Calu3 (cell line): ENCODE results near the gene CSTF1. TPM values are rescaled to one million over a fixed set of nuclear protein-coding genes. Genes with fewer than 3 reads are reported as not detected.

ENCODE experiments used
- BruUV-seq: library from RNA; stranded (reverse); fragments of 400-500 nt; replicated peaks from 2 replicates; lab custom pipeline; 2021; lab: Mats Ljungman, UMichigan
- CTCF ChIA-PET: fragments of 300-600 bp; sonication (Branson Sonifier 250); formaldehyde crosslinking; loops from one replicate; lab custom pipeline; 2022; ENCODE audit warnings: antibody characterized with exemption; lab: Charles Lee
- DNase-seq: peaks from one replicate; pipeline ENCODE4 v3.0.0; 2022
- H3K27ac Mint-ChIP-seq: one replicate; pipeline ENCODE4 v1.8.0; 2022; ENCODE audit warnings: mixed read lengths; ENCODE audit not compliant: unreplicated experiment
- H3K27me3 Mint-ChIP-seq: one replicate; pipeline ENCODE4 v1.8.0; 2022; ENCODE audit warnings: mixed read lengths; ENCODE audit not compliant: unreplicated experiment
- H3K36me3 Mint-ChIP-seq: one replicate; pipeline ENCODE4 v1.8.0; 2022; ENCODE audit warnings: mild to moderate bottlenecking, moderate library complexity, mixed read lengths; ENCODE audit not compliant: insufficient read depth, unreplicated experiment
- H3K4me1 Mint-ChIP-seq: one replicate; pipeline ENCODE4 v1.8.0; 2022; ENCODE audit warnings: mild to moderate bottlenecking, low read depth, mixed read lengths; ENCODE audit not compliant: unreplicated experiment
- H3K4me3 Mint-ChIP-seq: one replicate; pipeline ENCODE4 v1.8.0; 2022; ENCODE audit warnings: mild to moderate bottlenecking, low read depth, moderate library complexity, mixed read lengths; ENCODE audit not compliant: unreplicated experiment
- H3K9me3 Mint-ChIP-seq: one replicate; pipeline ENCODE4 v1.8.0; 2022; ENCODE audit warnings: low read depth, mixed read lengths; ENCODE audit not compliant: unreplicated experiment
- intact Hi-C: fragments of 100-400 bp; cut with micrococcal nuclease; formaldehyde crosslinking; loops from one replicate; pipeline ENCODE4 v1.10.0; 2022; ENCODE audit not compliant: unreplicated experiment
- total RNA-seq: library from RNA; stranded (reverse); gene quantifications from 2 replicates; pipeline ENCODE4 v1.2.3, GENCODE V29; 2022
- TF ChIP-seq, protein P1 (sequence below): fragments of 200-600 bp; IDR thresholded peaks from one replicate; pipeline ENCODE4 v1.8.0; 2022; ENCODE audit warnings: antibody characterized with exemption; ENCODE audit not compliant: unreplicated experiment

Gene CSTF1
- total RNA-seq, 1 experiment from 2014 or later = 44.3 TPM

DNA sequence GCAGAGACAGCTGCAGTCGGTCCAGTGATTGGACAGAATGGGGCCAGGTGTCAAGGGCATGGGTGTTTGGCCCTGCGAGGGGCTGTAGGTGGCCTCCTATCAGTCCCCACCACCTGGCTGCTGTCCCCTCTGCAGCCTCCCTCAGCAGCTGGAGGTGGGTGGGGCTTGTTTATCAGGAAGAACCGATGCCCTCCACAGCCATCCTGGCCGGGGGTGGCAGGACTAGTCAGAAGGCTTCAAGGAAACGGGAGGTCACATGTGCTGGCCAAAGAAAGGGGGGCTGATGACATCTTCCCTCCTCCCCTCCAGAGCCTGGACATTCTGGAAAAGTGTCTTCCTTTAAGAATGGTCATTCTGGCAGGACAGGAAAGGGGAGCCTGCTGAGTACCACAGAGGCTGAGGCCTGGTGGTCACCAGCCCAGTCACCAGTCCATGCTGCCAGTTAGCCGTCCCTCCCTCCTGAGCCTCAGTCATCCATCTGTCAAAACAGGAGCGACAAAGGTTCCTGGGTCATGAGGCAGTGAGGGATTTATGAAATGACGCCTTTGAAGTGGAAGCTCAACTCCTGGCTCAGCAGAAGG is 29.5 kb upstream of the CSTF1 start:
- Mint-ChIP-seq H3K27me3 (no peaks in the 10 kb centered on the region), H3K4me3 (no peak overlapping the region), H3K4me1 (no peaks in the 10 kb centered on the region), H3K9me3 (no peaks in the 10 kb centered on the region), H3K36me3 (peaks cover 18% of the 10 kb centered on the region), H3K27ac (no peak overlapping the region)
- CTCF ChIA-PET = no interaction called here
- intact Hi-C loops = no loop called here
- DNase-seq = no peak
- BruUV-seq = no TSS peak
- TF ChIP-seq, protein P1, sequence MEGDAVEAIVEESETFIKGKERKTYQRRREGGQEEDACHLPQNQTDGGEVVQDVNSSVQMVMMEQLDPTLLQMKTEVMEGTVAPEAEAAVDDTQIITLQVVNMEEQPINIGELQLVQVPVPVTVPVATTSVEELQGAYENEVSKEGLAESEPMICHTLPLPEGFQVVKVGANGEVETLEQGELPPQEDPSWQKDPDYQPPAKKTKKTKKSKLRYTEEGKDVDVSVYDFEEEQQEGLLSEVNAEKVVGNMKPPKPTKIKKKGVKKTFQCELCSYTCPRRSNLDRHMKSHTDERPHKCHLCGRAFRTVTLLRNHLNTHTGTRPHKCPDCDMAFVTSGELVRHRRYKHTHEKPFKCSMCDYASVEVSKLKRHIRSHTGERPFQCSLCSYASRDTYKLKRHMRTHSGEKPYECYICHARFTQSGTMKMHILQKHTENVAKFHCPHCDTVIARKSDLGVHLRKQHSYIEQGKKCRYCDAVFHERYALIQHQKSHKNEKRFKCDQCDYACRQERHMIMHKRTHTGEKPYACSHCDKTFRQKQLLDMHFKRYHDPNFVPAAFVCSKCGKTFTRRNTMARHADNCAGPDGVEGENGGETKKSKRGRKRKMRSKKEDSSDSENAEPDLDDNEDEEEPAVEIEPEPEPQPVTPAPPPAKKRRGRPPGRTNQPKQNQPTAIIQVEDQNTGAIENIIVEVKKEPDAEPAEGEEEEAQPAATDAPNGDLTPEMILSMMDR = no peak

DNA sequence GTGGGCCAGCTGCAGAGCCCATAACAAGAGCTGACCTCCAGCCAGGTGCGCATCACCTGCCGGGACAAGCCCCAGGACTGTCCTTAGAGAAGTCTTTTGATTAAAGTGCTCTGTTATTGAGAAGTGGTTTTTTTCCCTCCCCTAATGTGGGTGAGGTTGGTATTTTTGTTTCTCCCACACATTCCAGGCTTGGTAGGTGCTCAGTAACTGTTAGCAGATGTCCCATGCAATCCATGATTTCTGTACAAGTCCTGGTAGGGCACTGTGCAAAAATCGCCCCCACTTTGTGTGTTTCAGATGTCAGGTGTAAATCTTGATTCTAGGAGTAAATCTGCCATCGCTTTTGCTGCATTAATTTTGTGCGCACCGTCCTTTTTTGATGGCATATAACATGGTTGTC is 29.0 kb upstream of the CSTF1 start:
- DNase-seq = no peak
- CTCF ChIA-PET = no interaction called here
- Mint-ChIP-seq H3K36me3 (peaks cover 18% of the 10 kb centered on the region), H3K27me3 (no peaks in the 10 kb centered on the region), H3K27ac (no peak overlapping the region), H3K4me3 (no peak overlapping the region), H3K4me1 (no peaks in the 10 kb centered on the region), H3K9me3 (no peaks in the 10 kb centered on the region)
- intact Hi-C loops = no loop called here
- TF ChIP-seq, protein P1 = no peak
- no TSS peak for BruUV-seq

DNA sequence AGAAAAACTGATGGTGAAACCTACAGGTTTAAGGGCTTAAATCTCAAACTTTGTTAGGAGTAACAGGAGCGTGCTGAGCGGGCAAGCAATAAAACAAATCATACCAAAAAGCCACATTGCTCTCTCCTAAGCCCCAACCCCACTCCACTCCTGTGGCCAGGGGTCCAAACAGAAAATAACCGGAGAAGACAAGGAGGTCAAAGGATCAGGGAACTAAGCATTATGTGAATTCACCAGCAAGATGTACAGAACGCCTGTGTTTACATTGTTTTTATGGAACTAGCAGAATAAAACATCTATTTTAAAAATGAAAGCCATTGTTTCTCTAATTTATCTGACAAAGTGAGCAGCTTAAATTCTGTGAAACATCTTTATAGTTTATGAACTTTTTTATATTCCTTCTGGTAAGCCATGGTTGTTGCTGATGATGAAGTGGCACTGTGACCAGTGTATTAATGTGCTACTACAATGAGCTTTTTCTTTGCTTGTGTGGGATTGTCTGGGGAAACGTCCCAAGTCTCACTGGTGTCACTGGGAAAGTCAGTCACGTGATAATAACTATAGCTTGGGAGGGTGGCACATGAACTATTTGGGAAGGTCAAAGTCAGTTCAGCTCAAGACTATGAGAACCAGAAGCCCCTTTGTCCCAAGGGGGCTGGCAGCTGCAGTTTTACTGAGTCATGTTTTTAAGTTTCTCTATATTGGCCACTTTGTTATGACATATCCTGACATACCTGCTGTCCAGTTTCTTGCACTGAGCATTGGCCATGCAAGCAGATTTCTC is 23.9 kb upstream of the CSTF1 start:
- CTCF ChIA-PET = no interaction called here
- Mint-ChIP-seq H3K36me3 (peaks cover 17% of the 10 kb centered on the region), H3K27me3 (no peaks in the 10 kb centered on the region), H3K4me1 (no peaks in the 10 kb centered on the region), H3K4me3 (no peak overlapping the region), H3K9me3 (no peaks in the 10 kb centered on the region), H3K27ac (no peak overlapping the region)
- TF ChIP-seq, protein P1 = no peak
- no peak for DNase-seq
- no TSS peak for BruUV-seq
- intact Hi-C loops = no loop called here

DNA sequence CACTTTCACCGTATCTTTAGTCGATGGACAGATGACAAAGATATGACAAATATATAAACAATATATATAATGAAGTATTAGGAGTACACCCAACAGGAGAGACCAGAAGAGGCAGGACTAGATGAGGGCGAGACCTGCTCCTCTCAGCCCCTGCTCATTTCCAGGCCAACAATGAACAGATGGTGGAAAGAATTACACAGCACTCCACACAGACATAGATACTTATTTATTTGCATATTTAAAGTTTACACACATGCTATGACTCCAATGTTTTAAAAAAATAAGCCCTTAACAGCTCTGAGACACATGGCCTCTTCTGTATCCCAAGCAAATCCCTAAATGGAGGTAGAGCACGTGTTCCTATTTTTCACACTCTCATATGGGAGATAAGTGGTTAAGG is 23.3 kb upstream of the CSTF1 start:
- Mint-ChIP-seq H3K27ac (no peak overlapping the region), H3K36me3 (peaks cover 17% of the 10 kb centered on the region), H3K27me3 (no peaks in the 10 kb centered on the region), H3K4me3 (no peak overlapping the region), H3K4me1 (no peaks in the 10 kb centered on the region), H3K9me3 (no peaks in the 10 kb centered on the region)
- intact Hi-C loops = no loop called here
- no peak for DNase-seq
- CTCF ChIA-PET = no interaction called here
- TF ChIP-seq, protein P1 = no peak
- BruUV-seq = no TSS peak
